Body of pancreas (tissue), 4 donors: Measurements from ENCODE around the gene DCAF7. TPM values are rescaled to one million over a fixed set of nuclear protein-coding genes. Genes with fewer than 3 reads are reported as not detected.

Experiments used
- ATAC-seq: fragments of 150-250 bp; one replicate; pipeline ENCODE4 v1.9.1; 2016
- DNase-seq, 4 donors: peaks; one replicate each; pipeline ENCODE4 v3.0.0-alpha.2; 2019
- H3K27ac ChIP-seq, 4 donors: fragments of 200-600 bp; sonication (generic); 1 replicate in 3 of 4; 2 replicates in 1 of 4; pipeline versions ENCODE4 v1.5.1 to v1.6.1; 2016 to 2019; ENCODE audit warnings: mild to moderate bottlenecking in 1 of 4, mixed read lengths in 1 of 4, moderate library complexity in 1 of 4
- H3K27me3 ChIP-seq, 2 donors: fragments of 200-600 bp; sonication (generic); one replicate each; pipeline ENCODE4 v1.6.0; 2016; ENCODE audit warnings: mild to moderate bottlenecking in 1 of 2
- H3K36me3 ChIP-seq, 2 donors: fragments of 200-600 bp; sonication (generic); replicated peaks in 1 of 2; 2 replicates each; pipeline ENCODE4 v1.5.1; 2016; ENCODE audit warnings: low read depth in 2 of 2; ENCODE audit not compliant: insufficient read depth in 1 of 2
- H3K4me1 ChIP-seq: fragments of 200-600 bp; sonication (generic); one replicate; pipeline ENCODE4 v1.6.0; 2016
- H3K4me3 ChIP-seq, 2 donors: fragments of 200-600 bp; sonication (generic); 1 replicate in 1 of 2; 2 replicates in 1 of 2; pipeline ENCODE4 v1.5.1; 2016 to 2019
- H3K9me3 ChIP-seq, 3 donors: fragments of 200-600 bp; sonication (generic); 1 replicate in 2 of 3; 2 replicates in 1 of 3; pipeline ENCODE4 v1.5.1; 2016
- POLR2A ChIP-seq, 3 donors: fragments of 450-650 bp; IDR thresholded peaks; one replicate each; pipeline ENCODE4 v1.6.1; 2016; ENCODE audit warnings: antibody characterized with exemption in 3 of 3, mild to moderate bottlenecking in 2 of 3
- WGBS, 2 donors: methylation state at CpG; one replicate each; pipeline ENCODE4 v1.1.5; 2017; 5-methylcytosine and 5-hydroxymethylcytosine counted together
- intact Hi-C: fragments of 100-400 bp; cut with DNase I; formaldehyde crosslinking; loops from one replicate; pipeline ENCODE4 v1.15.1; 2023
- total RNA-seq, 2 donors: library from RNA; depleted of rRNA; stranded (reverse); fragments of >200 nt; gene quantifications; one replicate each; pipeline ENCODE4 v1.1.0, GENCODE V29; 2016
- TF ChIP-seq, protein P1 (sequence below), 7 experiments: fragments of 450-650 bp in 4 of 7; fragments of 200-600 bp in 3 of 7; sonication (generic) in 3 of 7; IDR thresholded peaks; one replicate each; pipeline ENCODE4 v1.5.1; 2016 to 2019; ENCODE audit warnings: antibody characterized with exemption in 7 of 7

Gene DCAF7
- total RNA-seq, 2 donors from 2014 or later: 16.8 to 16.9 TPM

DNA sequence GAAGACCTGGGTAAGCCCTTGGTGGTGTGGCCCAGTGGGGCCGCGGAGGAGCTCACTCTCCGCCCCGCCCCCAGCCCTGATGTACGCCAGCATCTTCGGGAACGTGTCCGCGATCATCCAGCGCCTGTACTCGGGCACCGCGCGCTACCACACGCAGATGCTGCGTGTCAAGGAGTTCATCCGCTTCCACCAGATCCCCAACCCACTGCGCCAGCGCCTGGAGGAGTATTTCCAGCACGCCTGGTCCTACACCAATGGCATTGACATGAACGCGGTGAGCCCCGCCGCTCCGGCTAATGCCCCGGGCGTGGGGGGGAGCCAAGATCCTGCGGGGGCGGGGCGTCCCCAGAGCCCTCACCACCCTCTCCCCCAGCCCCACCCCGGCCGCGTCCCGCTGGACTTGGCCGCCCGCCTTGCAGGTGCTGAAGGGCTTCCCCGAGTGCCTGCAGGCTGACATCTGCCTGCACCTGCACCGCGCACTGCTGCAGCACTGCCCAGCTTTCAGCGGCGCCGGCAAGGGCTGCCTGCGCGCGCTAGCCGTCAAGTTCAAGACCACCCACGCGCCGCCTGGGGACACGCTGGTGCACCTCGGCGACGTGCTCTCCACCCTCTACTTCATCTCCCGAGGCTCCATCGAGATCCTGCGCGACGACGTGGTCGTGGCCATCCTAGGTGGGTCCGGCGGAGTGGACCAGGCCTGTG lies 12.1 kb upstream of the DCAF7 start:
- WGBS, 2 donors: 10% methylated on average over 61 of the region's 62 CpGs; no CpG with 5 or more reads in 1 of the 2 donors
- intact Hi-C loops: no loop called here
- DNase-seq (no peak), ATAC-seq (peak; percentile 19)
- Histone ChIP-seq H3K36me3 (no peaks in the 10 kb centered on the region), H3K4me3 (no peak overlapping the region), H3K9me3 (no peaks in the 10 kb centered on the region), H3K27me3 (peaks cover 0 to 10% of the 10 kb centered on the region in 2 donors), H3K4me1 (peaks cover 12% of the 10 kb centered on the region), H3K27ac (no peak overlapping the region)
- no peak for TF ChIP-seq POLR2A (IDR thresholded peaks at IDR 0.05)
- TF ChIP-seq, protein P1, sequence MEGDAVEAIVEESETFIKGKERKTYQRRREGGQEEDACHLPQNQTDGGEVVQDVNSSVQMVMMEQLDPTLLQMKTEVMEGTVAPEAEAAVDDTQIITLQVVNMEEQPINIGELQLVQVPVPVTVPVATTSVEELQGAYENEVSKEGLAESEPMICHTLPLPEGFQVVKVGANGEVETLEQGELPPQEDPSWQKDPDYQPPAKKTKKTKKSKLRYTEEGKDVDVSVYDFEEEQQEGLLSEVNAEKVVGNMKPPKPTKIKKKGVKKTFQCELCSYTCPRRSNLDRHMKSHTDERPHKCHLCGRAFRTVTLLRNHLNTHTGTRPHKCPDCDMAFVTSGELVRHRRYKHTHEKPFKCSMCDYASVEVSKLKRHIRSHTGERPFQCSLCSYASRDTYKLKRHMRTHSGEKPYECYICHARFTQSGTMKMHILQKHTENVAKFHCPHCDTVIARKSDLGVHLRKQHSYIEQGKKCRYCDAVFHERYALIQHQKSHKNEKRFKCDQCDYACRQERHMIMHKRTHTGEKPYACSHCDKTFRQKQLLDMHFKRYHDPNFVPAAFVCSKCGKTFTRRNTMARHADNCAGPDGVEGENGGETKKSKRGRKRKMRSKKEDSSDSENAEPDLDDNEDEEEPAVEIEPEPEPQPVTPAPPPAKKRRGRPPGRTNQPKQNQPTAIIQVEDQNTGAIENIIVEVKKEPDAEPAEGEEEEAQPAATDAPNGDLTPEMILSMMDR (IDR thresholded peaks at IDR 0.05): no peak

DNA sequence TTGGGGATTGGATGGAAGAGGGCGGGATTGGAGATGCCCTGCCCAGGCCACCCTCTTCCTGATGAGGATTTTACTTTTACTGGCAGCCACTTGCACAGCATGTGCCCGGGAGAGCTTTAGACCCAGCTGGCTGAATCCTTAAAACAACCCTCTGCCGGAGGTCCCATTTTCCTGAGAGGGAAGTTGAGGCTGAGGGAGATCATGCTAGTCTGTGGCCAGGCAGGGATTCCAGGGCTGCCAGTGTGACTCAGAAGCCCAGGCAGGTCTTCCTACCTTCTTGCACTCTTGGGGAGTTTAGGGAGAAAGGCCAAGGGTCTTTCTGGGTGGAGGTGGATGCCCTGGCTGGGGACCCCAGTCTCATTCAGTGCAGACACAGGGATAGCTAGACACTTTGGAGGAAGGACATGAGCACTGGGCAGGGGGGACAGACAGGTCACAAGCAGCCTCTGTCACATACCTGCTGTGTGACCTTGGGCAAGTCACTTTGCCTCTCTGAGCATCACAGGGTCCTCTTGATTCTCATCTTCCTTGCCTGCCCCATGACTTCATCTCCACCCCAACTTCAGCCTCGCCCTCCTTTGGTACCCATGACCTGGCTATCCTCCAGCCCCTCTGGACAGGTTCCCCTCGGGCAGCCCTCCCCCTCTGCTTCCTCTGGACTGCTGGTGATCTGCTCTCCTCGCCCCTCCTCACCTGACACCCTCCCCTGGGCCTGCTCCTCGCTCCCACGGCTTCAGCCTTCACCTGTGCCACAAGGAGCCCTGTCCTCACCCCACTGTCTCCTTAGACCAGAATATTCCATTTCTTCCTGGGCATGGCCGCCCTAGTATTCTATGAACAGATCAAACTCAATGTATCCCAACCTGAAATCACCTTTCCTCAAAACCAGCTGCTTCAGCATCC lies 11.3 kb upstream of the DCAF7 start:
- Histone ChIP-seq H3K27ac (no peak overlapping the region), H3K36me3 (no peaks in the 10 kb centered on the region), H3K27me3 (peaks cover 0 to 10% of the 10 kb centered on the region in 2 donors), H3K4me1 (peaks cover 17% of the 10 kb centered on the region), H3K9me3 (no peaks in the 10 kb centered on the region), H3K4me3 (no peak overlapping the region)
- 53 to 64% methylated on average over 6 to 9 of the region's 9 CpGs for WGBS, 2 donors
- DNase-seq: no peak
- intact Hi-C loops: no loop called here
- TF ChIP-seq POLR2A (IDR thresholded peaks at IDR 0.05): no peak
- TF ChIP-seq, protein P1 (IDR thresholded peaks at IDR 0.05): no peak
- no peak for ATAC-seq

DNA sequence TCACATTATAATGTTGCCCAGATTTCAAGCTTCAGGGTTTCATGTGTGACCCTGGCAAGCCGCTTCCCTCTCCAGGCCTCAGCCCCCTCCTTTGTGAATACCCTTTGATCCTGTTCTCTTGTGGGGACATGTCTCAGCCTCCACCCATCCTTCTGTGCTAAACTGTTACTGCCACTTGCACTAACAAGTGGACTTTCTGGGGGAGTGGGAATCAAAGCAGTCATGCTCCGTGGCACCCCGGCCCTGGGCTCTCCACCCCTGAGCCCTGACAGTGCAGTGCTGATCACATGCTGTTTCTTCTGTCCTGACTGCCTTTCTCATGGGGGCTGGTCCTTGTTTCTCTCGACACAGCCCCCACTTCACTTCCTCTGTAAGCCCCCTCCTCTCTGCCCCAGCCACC lies 9.7 kb upstream of the DCAF7 start:
- Histone ChIP-seq H3K36me3 (no peaks in the 10 kb centered on the region), H3K27me3 (peaks cover 0 to 10% of the 10 kb centered on the region in 2 donors), H3K9me3 (no peaks in the 10 kb centered on the region), H3K4me1 (peaks cover 17% of the 10 kb centered on the region), H3K4me3 (no peak overlapping the region), H3K27ac (no peak overlapping the region)
- intact Hi-C loops: loop anchor here (10.0 kb wide), 1 partner anchor 96 kb away; the partner anchor contains the start of gene CYB561
- TF ChIP-seq, protein P1 (IDR thresholded peaks at IDR 0.05): no peak
- no peak for TF ChIP-seq POLR2A (IDR thresholded peaks at IDR 0.05)
- no peak for ATAC-seq
- DNase-seq: no peak
- 71 to 74% methylated on average over 4 of the region's 4 CpGs for WGBS, 2 donors

DNA sequence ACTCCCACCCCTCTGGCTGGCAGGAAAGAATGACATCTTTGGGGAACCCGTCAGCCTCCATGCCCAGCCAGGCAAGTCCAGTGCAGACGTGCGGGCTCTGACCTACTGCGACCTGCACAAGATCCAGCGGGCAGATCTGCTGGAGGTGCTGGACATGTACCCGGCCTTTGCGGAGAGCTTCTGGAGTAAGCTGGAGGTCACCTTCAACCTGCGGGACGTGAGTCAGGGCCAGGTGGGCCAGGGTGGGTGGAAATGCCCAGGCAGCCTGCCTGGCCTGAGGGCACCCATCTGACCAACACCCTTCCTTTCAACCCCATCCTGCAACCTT lies 8.1 kb upstream of the DCAF7 start:
- Histone ChIP-seq H3K27ac (no peak overlapping the region), H3K4me3 (no peak overlapping the region), H3K36me3 (no peaks in the 10 kb centered on the region), H3K27me3 (peaks cover 0 to 10% of the 10 kb centered on the region in 2 donors), H3K4me1 (peaks cover 17% of the 10 kb centered on the region), H3K9me3 (no peaks in the 10 kb centered on the region)
- TF ChIP-seq, protein P1 (IDR thresholded peaks at IDR 0.05): no peak
- TF ChIP-seq POLR2A (IDR thresholded peaks at IDR 0.05): no peak
- 90% methylated on average over 9 of the region's 9 CpGs; no CpG with 5 or more reads in 1 of the 2 donors for WGBS, 2 donors
- DNase-seq: no peak
- intact Hi-C loops: loop anchor here (10.0 kb wide), 1 partner anchor 97 kb away; the partner anchor contains the start of gene CYB561
- no peak for ATAC-seq
